Measurements from ENCODE around the gene STX8.
"Not testable (repeated sequence)": the region's sequence is repeated elsewhere in the genome, so short reads cannot be mapped to it uniquely, and the experiment has no call there.

The STX8 gene

DNA sequence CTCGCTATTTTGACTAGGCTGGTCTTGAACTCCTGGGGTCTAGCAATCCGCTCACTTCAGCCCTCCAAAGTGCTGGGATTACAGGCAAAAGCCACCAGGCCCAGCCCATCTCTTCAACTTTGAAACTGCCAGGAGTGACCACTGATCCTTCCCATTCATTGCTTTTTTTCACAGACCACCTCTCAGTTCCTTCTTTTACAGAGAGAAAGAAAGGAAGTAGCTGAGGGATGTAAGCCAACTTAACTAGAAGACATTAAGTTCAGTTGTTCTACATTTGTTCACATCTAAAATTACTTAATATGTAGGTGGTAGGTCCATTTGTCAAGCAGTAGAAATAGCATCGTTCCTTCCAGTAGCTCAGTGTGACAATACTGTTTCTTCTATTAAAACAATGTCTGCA is 219.8 kb downstream of the STX8 start:
- H3K4me3 ChIP-seq (ENCODE audit: low read depth, low read length), result no peak overlapping the region
- ChIA-PET POLR2A (no interaction called here), CTCF (interaction anchor here (0.8 to 1.5 kb wide), 2 partner anchors 10 to 358 kb away, joined by 3 read pairs; no protein-coding TSS in a partner anchor)
- DNase-seq (ENCODE audit: low read depth, low spot score), result no peak
- TF ChIP-seq, protein P1, sequence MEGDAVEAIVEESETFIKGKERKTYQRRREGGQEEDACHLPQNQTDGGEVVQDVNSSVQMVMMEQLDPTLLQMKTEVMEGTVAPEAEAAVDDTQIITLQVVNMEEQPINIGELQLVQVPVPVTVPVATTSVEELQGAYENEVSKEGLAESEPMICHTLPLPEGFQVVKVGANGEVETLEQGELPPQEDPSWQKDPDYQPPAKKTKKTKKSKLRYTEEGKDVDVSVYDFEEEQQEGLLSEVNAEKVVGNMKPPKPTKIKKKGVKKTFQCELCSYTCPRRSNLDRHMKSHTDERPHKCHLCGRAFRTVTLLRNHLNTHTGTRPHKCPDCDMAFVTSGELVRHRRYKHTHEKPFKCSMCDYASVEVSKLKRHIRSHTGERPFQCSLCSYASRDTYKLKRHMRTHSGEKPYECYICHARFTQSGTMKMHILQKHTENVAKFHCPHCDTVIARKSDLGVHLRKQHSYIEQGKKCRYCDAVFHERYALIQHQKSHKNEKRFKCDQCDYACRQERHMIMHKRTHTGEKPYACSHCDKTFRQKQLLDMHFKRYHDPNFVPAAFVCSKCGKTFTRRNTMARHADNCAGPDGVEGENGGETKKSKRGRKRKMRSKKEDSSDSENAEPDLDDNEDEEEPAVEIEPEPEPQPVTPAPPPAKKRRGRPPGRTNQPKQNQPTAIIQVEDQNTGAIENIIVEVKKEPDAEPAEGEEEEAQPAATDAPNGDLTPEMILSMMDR (IDR thresholded peaks at IDR 0.05; ENCODE audit: insufficient read depth, low read length, missing control alignments), result no peak

DNA sequence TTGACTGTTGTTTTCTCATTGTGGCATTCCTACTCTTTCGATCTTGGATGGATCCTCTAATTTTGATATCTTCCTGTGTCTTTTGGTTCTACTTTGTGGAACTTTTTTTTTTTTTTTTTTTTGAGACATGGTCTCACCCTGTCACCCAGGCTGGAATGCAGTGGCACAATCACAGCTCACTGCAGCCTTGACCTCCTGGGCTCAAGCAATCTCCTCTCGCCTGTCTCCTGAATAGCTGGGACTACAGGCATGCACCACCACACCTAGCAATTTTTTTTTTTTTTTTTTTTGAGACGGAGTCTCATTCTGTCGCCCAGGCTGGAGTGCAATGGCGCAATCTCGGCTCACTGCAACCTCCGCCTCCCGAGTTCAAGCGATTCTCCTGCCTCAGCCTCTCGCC is 220.4 kb downstream of the STX8 start:
- H3K4me3 ChIP-seq (ENCODE audit: low read depth, low read length); POLR2A ChIA-PET; DNase-seq (ENCODE audit: low read depth, low spot score): not testable (repeated sequence)
- CTCF ChIA-PET, result interaction anchor here (1.5 kb wide), 1 partner anchor 357 kb away, joined by 3 read pairs; no protein-coding TSS in a partner anchor

DNA sequence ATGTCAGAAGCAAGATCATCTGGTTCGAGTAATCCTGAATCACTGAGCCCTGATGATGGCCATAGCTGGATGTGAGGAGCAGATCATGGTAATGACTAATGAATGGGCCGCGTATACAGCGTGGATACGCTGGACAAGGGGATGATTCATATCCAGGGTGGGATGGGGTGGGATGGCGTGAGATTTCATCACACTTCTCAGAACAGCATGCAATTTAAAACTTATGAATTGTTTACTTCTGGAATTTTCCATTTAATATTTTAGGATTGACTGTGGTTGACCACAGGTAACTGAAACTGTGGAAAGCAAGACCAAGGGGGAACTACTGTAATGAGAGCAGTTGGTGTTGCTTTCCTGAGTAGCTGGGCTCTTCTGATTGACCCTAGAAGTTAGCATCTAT is 225.5 kb downstream of the STX8 start:
- ChIA-PET POLR2A (no interaction called here), CTCF (no interaction called here)
- H3K4me3 ChIP-seq (ENCODE audit: low read depth, low read length), result no peak overlapping the region
- peak; percentile 80 for DNase-seq (ENCODE audit: low read depth, low spot score)
- TF ChIP-seq, protein P1 (IDR thresholded peaks at IDR 0.05; ENCODE audit: insufficient read depth, low read length, missing control alignments), result no peak

DNA sequence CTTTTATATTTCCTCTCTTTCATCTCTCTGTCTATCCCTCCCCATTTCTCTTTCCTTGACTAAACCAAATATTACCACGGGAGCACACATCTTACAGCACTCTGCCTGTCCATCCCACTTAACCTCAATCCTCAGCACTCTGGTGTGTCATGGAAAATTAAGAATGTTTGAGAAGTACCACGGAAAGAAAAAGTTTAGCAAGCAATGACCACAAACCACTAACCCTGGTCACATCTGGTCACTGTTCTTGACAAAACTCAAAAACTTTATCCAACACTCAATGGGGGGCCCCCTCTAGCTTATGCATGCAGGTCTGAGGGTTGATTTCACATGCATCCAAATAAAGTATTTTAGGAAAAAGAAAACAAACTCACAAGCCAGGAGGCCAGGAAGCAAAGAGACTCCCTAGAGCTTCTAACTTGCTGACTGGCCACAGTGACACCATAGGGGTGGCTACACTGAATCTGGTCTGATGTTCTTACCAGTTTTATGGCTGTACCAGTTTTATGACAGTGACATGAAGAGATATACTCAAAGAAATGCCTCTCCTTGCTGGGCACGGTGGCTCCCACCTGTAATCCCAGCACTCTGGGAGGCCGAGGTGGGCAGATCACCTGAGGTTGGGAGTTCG is 229.2 kb downstream of the STX8 start:
- no peak overlapping the region for H3K4me3 ChIP-seq (ENCODE audit: low read depth, low read length)
- TF ChIP-seq, protein P1 (IDR thresholded peaks at IDR 0.05; ENCODE audit: insufficient read depth, low read length, missing control alignments), result no peak
- CTCF ChIA-PET, result interaction anchor here (1.4 kb wide), 1 partner anchor 9 kb away, joined by 3 read pairs; no protein-coding TSS in a partner anchor
- DNase-seq (ENCODE audit: low read depth, low spot score), result no peak
- POLR2A ChIA-PET, result no interaction called here

DNA sequence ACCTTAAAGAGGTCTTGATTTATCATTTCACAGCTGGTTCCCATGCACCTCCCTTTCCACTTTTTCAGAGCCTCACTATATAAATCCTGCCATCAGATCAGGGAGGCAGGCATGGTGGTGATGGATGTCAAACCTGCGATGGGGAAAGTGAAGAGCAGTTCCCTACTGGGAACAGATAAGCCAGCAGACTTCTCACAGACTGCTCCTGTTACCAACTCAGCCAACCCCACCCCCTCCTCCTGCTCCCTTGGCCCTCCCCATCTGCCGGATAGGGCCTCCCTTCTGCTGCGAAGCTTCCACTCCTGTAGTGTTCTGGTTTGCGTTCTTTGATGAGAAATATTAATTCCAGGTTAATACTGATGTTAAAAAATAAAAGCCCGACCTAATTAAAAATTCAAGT is 232.1 kb downstream of the STX8 start:
- TF ChIP-seq, protein P1 (IDR thresholded peaks at IDR 0.05; ENCODE audit: insufficient read depth, low read length, missing control alignments), result no peak
- ChIA-PET CTCF (no interaction called here), POLR2A (no interaction called here)
- DNase-seq (ENCODE audit: low read depth, low spot score), result no peak
- H3K4me3 ChIP-seq (ENCODE audit: low read depth, low read length), result no peak overlapping the region

DNA sequence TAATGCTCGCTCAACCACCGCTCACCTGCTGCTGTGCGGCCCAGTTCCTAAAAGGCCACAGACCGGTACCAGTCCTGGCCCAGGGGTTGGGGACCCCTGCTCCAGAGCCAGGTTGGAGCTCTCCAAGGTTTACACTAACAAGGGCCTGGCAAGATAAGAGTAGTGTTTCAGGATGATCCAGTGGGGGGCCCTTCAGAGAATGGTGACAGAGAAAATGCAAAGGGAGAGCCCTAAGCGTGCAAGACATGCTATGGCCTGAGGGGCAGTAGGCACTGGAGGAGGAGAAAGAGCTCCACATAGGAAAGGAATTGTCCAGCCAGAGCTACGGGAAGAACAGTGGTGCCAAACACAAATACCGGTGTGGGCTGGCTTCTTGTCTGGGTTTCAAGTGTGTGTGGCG is 233.4 kb downstream of the STX8 start:
- no peak for DNase-seq (ENCODE audit: low read depth, low spot score)
- POLR2A ChIA-PET, result no interaction called here
- H3K4me3 ChIP-seq (ENCODE audit: low read depth, low read length), result no peak overlapping the region
- TF ChIP-seq, protein P1 (IDR thresholded peaks at IDR 0.05; ENCODE audit: insufficient read depth, low read length, missing control alignments), result no peak
- CTCF ChIA-PET, result no interaction called here

DNA sequence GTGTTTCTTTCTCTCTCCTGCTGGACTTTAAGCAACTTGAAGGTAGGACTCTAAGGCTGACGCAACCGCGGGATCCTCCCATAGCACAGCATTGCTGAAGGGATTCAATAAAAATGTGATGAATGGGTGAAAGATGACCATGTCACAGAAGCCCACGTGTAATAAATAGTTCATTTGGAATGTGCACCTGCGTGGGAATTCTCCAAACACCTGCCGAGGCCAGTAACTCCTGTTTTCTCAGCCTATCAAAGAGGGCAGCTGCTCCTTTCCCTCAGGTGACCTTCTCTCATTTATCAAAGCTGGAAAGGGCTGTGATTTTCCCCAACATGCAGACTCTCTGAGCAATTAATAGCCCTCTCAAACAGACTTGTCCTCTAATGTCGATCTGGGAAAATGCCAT is 235.7 kb downstream of the STX8 start:
- no peak overlapping the region for H3K4me3 ChIP-seq (ENCODE audit: low read depth, low read length)
- POLR2A ChIA-PET, result no interaction called here
- CTCF ChIA-PET, result no interaction called here
- TF ChIP-seq, protein P1 (IDR thresholded peaks at IDR 0.05; ENCODE audit: insufficient read depth, low read length, missing control alignments), result no peak
- DNase-seq (ENCODE audit: low read depth, low spot score), result no peak

DNA sequence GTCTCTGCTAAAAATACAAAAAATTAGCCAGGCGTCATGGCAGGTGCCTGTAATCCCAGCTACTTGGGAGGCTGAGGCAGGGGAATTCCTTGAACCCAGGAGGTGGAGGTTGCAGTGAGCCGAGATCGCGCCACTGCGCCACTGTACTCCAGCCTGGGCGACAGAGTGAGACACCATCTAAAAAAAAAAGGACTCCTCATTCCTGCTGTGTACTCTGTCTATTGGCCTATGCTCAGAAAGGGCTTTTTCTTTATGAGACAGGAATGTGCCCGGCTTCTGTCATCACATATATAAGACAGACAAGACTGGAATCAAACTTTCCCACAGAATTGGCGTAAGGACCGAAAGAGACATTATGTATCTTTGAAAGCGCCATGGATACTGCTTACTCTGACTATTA is 236.1 kb downstream of the STX8 start:
- DNase-seq (ENCODE audit: low read depth, low spot score); POLR2A ChIA-PET; H3K4me3 ChIP-seq (ENCODE audit: low read depth, low read length); CTCF ChIA-PET: not testable (repeated sequence)

Measured in AG04449 (cell line).